ENCODE data around the gene CHI3L2. TPM values are rescaled to one million over a fixed set of nuclear protein-coding genes. Genes with fewer than 3 reads are reported as not detected.

CHI3L2 gene
- total RNA-seq, 2 experiments from 2014 or later, result 8.5 to 9.0 TPM

- CTCF ChIA-PET, result interaction anchor here (1.6 to 10.6 kb wide), 2 partner anchors 23 to 205 kb away, joined by 9 to 275 read pairs; no protein-coding TSS in a partner anchor
These were observed 32.4 kb upstream of the CHI3L2 start for GRCh38 chr1:111195002-111195684.

DNA sequence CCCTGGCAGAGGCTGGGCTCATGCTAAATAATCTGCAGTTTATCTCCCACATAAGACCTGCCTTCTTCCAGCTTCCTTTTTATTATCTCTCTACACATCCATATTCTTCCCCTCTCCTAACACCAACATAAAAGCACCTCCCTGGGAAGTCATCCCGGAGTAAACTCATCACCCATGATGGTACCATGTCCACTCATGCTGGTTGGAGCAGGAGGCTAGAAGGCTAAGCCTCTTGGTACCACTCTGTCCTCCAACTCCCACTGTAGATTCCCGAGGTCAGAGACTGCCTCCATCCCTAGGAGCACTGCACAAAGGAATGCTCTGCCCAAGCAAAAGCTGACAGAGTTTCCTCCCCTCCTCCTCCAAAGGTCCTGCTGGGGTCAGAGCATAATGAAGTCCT lies 31.3 kb upstream of the CHI3L2 start:
- peak overlapping the region; percentile 93 for H3K27ac Mint-ChIP-seq
- ChIA-PET CTCF (interaction anchor here (0.9 to 10.6 kb wide), 4 partner anchors 21 to 204 kb away, joined by 3 to 275 read pairs (median 21); no protein-coding TSS in a partner anchor), POLR2A (interaction anchor here (1.5 to 14.7 kb wide), 3 partner anchors 9 to 56 kb away, joined by 4 to 590 read pairs (median 15); partner anchors contain the start of genes CEPT1 and DRAM2)
- DNase-seq, result no peak
- peak overlapping the region; percentile 96 for H3K4me3 Mint-ChIP-seq
- H3K9me3 Mint-ChIP-seq, result no peaks in the 10 kb centered on the region
- H3K36me3 Mint-ChIP-seq (ENCODE audit: low read depth), result peaks cover 92% of the 10 kb centered on the region
- no peaks in the 10 kb centered on the region for H3K27me3 Mint-ChIP-seq
- H3K4me1 Mint-ChIP-seq, result peaks cover 76% of the 10 kb centered on the region

More at GRCh38 chr1:111195002-111195684, 32.4 kb upstream of the CHI3L2 start:
- Mint-ChIP-seq H3K36me3 (ENCODE audit: low read depth) (peaks cover 100% of the 10 kb centered on the region), H3K27ac (peak overlapping the region; percentile 84), H3K9me3 (no peaks in the 10 kb centered on the region), H3K27me3 (no peaks in the 10 kb centered on the region), H3K4me1 (peaks cover 78% of the 10 kb centered on the region), H3K4me3 (peak overlapping the region; percentile 52)
- POLR2A ChIA-PET, result interaction anchor here (1.5 to 14.7 kb wide), 3 partner anchors 8 to 55 kb away, joined by 4 to 590 read pairs (median 15); partner anchors contain the start of genes CEPT1 and DRAM2
- no peak for DNase-seq

DNA sequence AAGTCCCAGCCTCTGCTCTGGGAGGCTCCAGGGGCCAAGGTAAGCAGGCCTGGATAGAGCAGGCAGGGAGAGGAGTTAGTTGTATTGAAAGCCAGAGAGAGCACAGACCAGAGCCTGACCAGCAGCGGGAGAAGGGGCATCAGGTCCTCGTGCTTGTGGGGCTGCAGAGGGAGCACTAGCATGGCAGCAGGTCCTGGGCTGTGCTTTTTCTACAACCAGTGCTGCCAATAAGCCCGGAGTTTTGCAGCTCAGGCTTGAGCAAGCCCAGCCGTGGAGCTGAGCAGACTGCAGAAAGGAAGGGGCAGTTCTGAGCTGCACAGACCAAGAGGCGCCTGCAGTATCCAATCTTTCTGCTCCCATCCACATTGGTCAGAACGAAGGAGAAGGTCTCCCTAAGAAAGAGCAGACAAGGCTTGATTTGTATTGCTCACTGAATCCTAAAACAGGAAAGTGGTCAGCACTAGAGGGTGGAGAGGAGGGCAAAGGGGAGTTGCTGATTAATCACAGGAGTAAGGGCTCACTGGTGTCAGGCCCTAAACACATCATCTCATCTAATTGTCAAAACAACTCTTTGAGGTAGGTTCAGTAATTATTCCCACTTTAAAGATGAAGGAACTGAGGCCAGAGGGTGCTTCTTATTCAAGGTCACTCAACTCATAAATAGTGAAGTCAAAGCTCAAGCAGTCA lies 29.8 kb upstream of the CHI3L2 start:
- ChIA-PET POLR2A (interaction anchor here (1.1 to 14.7 kb wide), 10 partner anchors 8 to 323 kb away, joined by 3 to 590 read pairs (median 12); partner anchors contain the start of genes CD53, CEPT1 and DRAM2), CTCF (interaction anchor here (0.9 to 10.6 kb wide), 16 partner anchors 9 to 557 kb away, joined by 3 to 275 read pairs (median 4); no protein-coding TSS in a partner anchor)
- peak; percentile 71 for DNase-seq
- Mint-ChIP-seq H3K27me3 (no peaks in the 10 kb centered on the region), H3K9me3 (no peaks in the 10 kb centered on the region), H3K36me3 (ENCODE audit: low read depth) (peaks cover 77% of the 10 kb centered on the region), H3K27ac (peak overlapping the region; percentile 93), H3K4me3 (peak overlapping the region; percentile 96), H3K4me1 (peaks cover 77% of the 10 kb centered on the region)

- peak overlapping the region; percentile 96 for H3K4me3 Mint-ChIP-seq
- peaks cover 66% of the 10 kb centered on the region for H3K36me3 Mint-ChIP-seq (ENCODE audit: low read depth)
- peaks cover 77% of the 10 kb centered on the region for H3K4me1 Mint-ChIP-seq
- DNase-seq, result no peak
- H3K9me3 Mint-ChIP-seq, result no peaks in the 10 kb centered on the region
- no peaks in the 10 kb centered on the region for H3K27me3 Mint-ChIP-seq
- ChIA-PET CTCF (interaction anchor here (0.7 to 10.6 kb wide), 17 partner anchors 8 to 556 kb away, joined by 3 to 275 read pairs (median 4); partner anchors contain the start of genes CEPT1 and DRAM2), POLR2A (interaction anchor here (0.6 to 14.7 kb wide), 19 partner anchors 9 to 405 kb away, joined by 3 to 590 read pairs (median 4); partner anchors contain the start of genes CD53, CEPT1, DRAM2 and LRIF1)
- H3K27ac Mint-ChIP-seq, result peak overlapping the region; percentile 93
These were observed 28.7 kb upstream of the CHI3L2 start for GRCh38 chr1:111198836-111199235.

DNA sequence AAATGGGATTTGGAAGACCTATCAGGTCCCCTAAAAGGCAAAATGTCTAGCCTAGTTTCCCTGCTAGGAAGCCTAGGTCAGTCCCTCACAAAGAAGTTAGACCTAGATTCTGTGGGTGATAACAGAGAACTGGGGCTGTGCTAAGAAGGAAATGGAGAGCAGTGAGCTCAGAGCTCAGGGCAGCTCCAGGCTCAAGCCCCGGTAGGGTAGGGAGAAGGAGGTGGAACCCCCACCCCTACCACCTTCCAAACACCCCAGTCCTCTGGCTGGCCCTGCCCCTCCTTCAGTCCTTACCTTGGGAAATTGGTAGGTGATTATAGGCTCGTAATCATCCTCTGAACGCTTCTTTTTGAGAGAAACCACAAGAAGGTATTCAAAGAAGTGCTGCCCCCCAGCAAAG lies 28.2 kb upstream of the CHI3L2 start:
- Mint-ChIP-seq H3K27me3 (no peaks in the 10 kb centered on the region), H3K27ac (peak overlapping the region; percentile 93), H3K36me3 (ENCODE audit: low read depth) (peaks cover 61% of the 10 kb centered on the region), H3K9me3 (no peaks in the 10 kb centered on the region), H3K4me1 (peaks cover 73% of the 10 kb centered on the region), H3K4me3 (peak overlapping the region; percentile 96)
- ChIA-PET CTCF (interaction anchor here (1.0 to 10.6 kb wide), 10 partner anchors 11 to 203 kb away, joined by 3 to 275 read pairs (median 7); no protein-coding TSS in a partner anchor), POLR2A (interaction anchor here (0.7 to 14.7 kb wide), 20 partner anchors 10 to 527 kb away, joined by 3 to 590 read pairs (median 4); partner anchors contain the start of genes CD53, CEPT1, DRAM2 and WDR77)
- peak; percentile 39 for DNase-seq

- Mint-ChIP-seq H3K27ac (peak within 1 kb of the TSS; percentile 93), H3K36me3 (ENCODE audit: low read depth) (peaks cover 53% of the 10 kb centered on the region), H3K9me3 (no peaks in the 10 kb centered on the region), H3K4me3 (peak within 1 kb of the TSS; percentile 96), H3K27me3 (peaks cover 2% of the 10 kb centered on the region), H3K4me1 (peaks cover 72% of the 10 kb centered on the region)
- peak; percentile 78 for DNase-seq
- ChIA-PET CTCF (interaction anchor here (1.0 to 10.6 kb wide), 11 partner anchors 12 to 555 kb away, joined by 3 to 275 read pairs (median 4); no protein-coding TSS in a partner anchor), POLR2A (interaction anchor here (0.7 to 14.7 kb wide), 19 partner anchors 11 to 550 kb away, joined by 3 to 590 read pairs (median 4); partner anchors contain the start of genes CD53, CEPT1, DRAM2 and WDR77)
These were observed 27.4 kb upstream of the CHI3L2 start, which contains the start of gene DENND2D for GRCh38 chr1:111199881-111200801. DENND2D (minus strand) TSS chr1:111200646; CDS start chr1:111200459, 187 bp downstream.

- peaks cover 46% of the 10 kb centered on the region for H3K36me3 Mint-ChIP-seq (ENCODE audit: low read depth)
- no peaks in the 10 kb centered on the region for H3K9me3 Mint-ChIP-seq
- CTCF ChIA-PET, result interaction anchor here (1.0 to 10.6 kb wide), 3 partner anchors 17 to 554 kb away, joined by 3 to 275 read pairs (median 3); no protein-coding TSS in a partner anchor
- DNase-seq, result no peak
- H3K4me3 Mint-ChIP-seq, result peak overlapping the region; percentile 96
- POLR2A ChIA-PET, result interaction anchor here (0.7 to 14.7 kb wide), 10 partner anchors 11 to 550 kb away, joined by 3 to 590 read pairs (median 4); partner anchors contain the start of gene CD53
- H3K4me1 Mint-ChIP-seq, result peaks cover 71% of the 10 kb centered on the region
- peaks cover 5% of the 10 kb centered on the region for H3K27me3 Mint-ChIP-seq
- H3K27ac Mint-ChIP-seq, result peak overlapping the region; percentile 93
These were observed 26.7 kb upstream of the CHI3L2 start for GRCh38 chr1:111200802-111201161.

- Mint-ChIP-seq H3K27me3 (peaks cover 9% of the 10 kb centered on the region), H3K27ac (peak overlapping the region; percentile 93), H3K4me3 (peak overlapping the region; percentile 96), H3K9me3 (no peaks in the 10 kb centered on the region), H3K36me3 (ENCODE audit: low read depth) (peaks cover 39% of the 10 kb centered on the region), H3K4me1 (peaks cover 68% of the 10 kb centered on the region)
- POLR2A ChIA-PET, result interaction anchor here (0.7 to 14.7 kb wide), 6 partner anchors 12 to 327 kb away, joined by 3 to 590 read pairs (median 14); partner anchors contain the start of gene CD53
- DNase-seq, result peak; percentile 20
- CTCF ChIA-PET, result interaction anchor here (1.1 to 10.6 kb wide), 2 partner anchors 16 to 553 kb away, joined by 3 to 275 read pairs; no protein-coding TSS in a partner anchor
These were observed 26.0 kb upstream of the CHI3L2 start for GRCh38 chr1:111201275-111202090.

DNA sequence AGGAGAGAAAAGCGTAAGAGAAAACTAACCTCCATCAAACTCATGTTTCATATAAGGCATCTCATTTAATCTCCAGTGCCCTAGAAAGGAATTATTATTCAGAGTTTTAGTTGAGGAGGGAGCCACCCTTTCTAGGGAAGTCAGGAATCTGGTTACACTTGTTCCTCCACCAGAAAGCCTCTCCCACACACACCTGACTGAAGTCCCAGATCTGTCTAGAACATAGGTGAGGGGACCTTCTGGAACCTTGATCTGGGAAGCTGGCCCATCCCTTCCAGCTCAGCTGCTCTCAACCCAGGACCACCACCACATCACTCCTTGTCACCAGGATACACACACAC lies 25.2 kb upstream of the CHI3L2 start:
- ChIA-PET CTCF (interaction anchor here (10.6 kb wide), 1 partner anchor 15 kb away, joined by 275 read pairs; no protein-coding TSS in a partner anchor), POLR2A (interaction anchor here (4.6 to 14.7 kb wide), 3 partner anchors 13 to 328 kb away, joined by 24 to 590 read pairs (median 60); partner anchors contain the start of gene CD53)
- peaks cover 9% of the 10 kb centered on the region for H3K27me3 Mint-ChIP-seq
- peaks cover 60% of the 10 kb centered on the region for H3K4me1 Mint-ChIP-seq
- H3K27ac Mint-ChIP-seq, result peak overlapping the region; percentile 93
- no peaks in the 10 kb centered on the region for H3K9me3 Mint-ChIP-seq
- no peak for DNase-seq
- H3K36me3 Mint-ChIP-seq (ENCODE audit: low read depth), result peaks cover 31% of the 10 kb centered on the region
- peak overlapping the region; percentile 96 for H3K4me3 Mint-ChIP-seq

- ChIA-PET POLR2A (interaction anchor here (0.9 to 14.7 kb wide), 6 partner anchors 9 to 273 kb away, joined by 3 to 590 read pairs (median 6); no protein-coding TSS in a partner anchor), CTCF (interaction anchor here (10.6 kb wide), 1 partner anchor 15 kb away, joined by 275 read pairs; no protein-coding TSS in a partner anchor)
- Mint-ChIP-seq H3K27ac (peak overlapping the region; percentile 93), H3K4me1 (peaks cover 56% of the 10 kb centered on the region), H3K9me3 (no peaks in the 10 kb centered on the region), H3K4me3 (peak overlapping the region; percentile 96), H3K36me3 (ENCODE audit: low read depth) (peaks cover 25% of the 10 kb centered on the region), H3K27me3 (peaks cover 11% of the 10 kb centered on the region)
- DNase-seq, result no peak
These were observed 24.5 kb upstream of the CHI3L2 start for GRCh38 chr1:111202707-111203623.
